Hematopoietic multipotent progenitor cell treated with erythropoietin and hydrocortisone succinate and interleukin-3 and kit ligand, for 15 days (in vitro differentiated cells): ENCODE data around the gene MTR.

Experiments used
- DNase-seq: peaks from one replicate; pipeline ENCODE4 v3.0.0-alpha.2; 2015; ENCODE audit warnings: low spot score

MTR gene

GRCh38 chr1:236864996-236865817 is 70.1 kb downstream of the MTR start:
- DNase-seq, result no peak

DNA sequence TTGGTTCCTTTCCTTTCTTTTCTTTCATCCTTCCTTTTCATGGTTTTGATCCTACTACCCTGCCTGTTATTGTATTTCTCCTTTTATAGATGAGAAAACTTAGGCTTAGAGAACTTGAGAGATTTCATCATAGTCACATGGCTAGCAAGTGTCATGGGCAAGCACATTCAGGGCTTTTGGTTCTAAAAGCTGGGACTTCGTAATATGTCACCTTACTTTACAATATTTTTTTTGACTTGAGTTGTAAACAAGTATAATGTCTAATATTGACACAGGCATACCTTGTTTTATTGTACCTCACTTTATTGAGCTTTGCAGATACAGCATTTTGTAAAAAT is 70.7 kb downstream of the MTR start:
- no peak for DNase-seq

DNA sequence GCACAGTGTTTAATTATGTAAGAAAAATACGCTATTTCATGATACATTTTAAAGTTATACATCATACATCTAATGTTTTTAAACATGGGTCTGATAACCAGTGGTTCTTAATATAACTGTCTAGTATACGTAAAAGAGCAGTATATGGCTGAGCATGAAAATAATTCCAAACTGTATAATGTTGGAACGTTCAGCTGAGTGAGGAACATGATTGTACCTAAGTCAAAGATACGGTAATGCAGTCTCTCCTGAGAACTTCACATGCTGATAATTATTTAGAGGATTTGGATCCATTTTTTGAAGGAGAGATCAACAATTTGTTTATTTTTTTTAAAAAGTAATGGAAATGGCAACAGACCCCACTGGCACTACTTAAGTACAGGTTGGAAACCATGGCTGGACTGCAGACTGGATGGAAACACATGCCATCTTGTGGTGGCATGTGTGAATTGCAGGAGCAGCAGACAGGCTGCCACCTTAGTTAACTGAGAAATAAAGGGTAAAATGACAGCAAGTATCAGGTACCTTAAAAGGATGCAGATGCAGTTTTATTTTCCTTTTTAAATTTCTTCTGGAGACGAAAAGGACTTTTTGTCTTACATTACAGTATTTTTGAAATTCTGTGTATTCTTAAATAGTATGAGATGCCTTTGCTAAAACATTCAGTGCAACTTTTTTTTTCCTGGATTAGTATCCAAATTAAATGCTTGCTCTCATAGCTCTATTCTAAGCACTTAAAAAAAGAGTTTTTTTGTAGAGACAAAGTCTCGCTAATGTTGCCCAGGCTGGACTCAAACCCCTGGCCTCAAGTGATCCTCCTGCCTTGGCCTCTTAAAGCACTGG is 73.8 kb downstream of the MTR start:
- peak; percentile 74 for DNase-seq

DNA sequence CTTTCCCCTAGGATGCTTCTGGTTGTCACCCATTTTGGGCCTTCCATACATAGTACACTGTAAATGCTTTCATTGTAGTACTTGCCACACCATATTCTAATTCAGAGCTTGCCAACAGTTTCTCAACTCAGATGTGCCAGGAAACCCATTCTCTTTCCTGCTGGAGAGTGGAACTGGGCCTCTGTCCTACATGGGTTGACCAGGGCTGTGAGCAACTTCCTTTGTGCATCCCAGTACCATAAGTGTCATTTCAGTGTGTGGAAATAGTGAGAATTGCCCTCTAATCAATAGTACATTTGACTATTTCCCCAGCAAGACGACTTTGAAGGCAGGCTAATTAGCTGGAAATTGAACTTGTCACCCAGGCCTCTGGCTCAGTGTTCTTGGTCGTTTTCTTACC is 74.8 kb downstream of the MTR start:
- no peak for DNase-seq

- DNase-seq, result no peak
Observed at GRCh38 chr1:236870721-236871120, 75.6 kb downstream of the MTR start.

DNA sequence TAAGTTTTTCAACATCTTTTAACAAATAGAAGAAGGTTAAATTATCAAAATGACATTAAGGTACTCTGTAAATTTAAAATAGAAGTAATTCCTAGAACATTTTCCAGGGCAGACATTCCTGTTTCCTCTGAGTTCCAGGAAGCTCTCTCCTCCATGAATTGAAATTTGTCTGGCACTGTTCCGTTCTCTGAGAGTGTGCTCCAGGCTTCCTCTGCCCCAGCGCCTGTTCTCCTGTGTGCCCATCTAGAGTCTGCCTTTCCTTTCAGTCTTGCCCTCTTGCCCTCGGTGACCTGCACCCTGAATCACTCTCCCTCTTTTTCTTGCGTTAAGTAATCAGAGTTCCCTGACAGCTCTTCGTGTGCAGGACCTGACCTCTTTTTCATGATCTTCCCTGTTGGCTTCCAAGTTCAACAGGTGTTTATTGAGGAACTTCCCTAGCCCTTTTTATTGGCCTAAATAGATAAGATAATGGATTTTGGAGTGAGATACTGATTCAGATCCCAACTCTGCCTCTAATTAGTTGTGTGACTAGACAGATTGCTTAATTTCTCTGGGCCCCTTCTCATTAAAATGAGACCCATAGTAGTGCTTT is 77.1 kb downstream of the MTR start:
- no peak for DNase-seq

DNA sequence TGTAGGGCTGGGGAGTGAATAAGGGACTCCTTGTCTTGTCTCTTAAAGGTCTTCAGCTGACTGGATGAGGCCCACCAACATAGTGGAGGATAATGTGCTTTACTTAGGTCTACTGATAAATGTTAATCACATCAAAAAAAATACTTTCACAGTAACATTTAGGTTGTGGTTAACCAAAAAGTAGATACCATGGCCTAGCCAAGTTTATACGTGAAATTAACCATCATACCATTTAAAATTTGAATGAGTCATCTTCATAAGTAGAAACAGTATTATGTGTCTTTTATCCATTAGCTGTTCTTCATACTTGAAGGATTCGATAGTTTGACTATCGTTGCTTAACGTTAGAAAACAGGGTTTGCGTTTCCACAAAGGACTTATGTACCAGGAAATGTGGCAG is 80.9 kb downstream of the MTR start:
- no peak for DNase-seq

DNA sequence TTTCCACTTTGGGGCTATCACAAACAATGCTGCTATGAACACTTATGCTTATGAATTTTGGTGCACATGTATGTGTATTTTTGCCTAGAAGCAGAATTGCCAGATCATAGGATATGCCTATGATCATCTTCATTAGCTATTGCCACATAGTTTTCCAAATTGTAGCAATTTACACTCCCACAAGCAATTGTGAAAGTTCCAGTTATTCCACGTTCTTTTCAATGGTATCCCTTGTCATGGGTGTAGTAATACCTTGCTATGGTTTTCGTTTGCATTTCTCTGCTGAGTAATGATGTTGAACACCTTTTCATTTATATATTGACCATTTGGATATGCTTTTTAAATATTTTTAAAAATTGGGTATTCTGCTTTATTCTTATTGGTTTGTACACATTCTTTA is 82.6 kb downstream of the MTR start:
- DNase-seq, result no peak

DNA sequence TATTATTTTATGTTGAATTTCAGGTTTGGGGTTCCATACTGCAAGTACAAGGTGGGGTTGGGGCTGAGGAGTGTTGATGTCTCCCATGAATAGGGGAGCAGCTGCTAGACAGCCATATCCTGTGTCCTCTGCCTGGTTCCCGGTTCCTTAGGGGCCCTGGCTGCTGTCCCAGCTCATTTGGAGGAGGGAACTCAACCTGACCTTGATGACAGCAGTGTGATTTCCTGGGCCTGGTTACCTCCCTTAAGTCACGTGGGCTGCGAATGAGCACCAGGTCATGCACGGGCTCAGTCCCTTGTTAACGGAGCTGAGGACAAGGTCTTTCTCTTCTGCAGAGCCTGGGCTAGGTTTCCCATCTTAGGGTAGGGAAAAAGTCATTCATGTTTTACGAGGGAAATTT is 85.1 kb downstream of the MTR start:
- no peak for DNase-seq

- DNase-seq, result no peak
Observed at GRCh38 chr1:236882678-236883077, 87.6 kb downstream of the MTR start.

GRCh38 chr1:236886199-236886598 is 91.1 kb downstream of the MTR start:
- no peak for DNase-seq

- no peak for DNase-seq
Observed at GRCh38 chr1:236887081-236887480, 92.0 kb downstream of the MTR start.

DNA sequence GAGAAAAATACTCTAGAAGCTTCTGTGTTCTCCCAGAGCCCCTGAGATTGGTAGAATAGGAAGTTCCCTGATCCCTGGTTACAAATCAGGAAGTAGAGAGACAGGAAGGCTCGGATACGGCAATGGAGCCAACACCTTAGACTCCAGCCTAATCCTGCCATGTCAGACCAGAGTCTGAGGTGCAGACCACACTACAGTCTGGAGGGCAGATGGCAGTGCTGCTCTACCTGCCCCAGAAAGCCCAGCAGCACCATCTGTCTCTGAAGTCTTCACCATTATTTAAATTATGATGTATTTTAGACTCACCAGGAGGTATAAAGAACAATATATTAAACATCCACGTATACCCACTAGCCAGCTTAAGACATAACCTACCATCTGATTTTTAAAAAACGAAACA is 93.0 kb downstream of the MTR start:
- no peak for DNase-seq

DNA sequence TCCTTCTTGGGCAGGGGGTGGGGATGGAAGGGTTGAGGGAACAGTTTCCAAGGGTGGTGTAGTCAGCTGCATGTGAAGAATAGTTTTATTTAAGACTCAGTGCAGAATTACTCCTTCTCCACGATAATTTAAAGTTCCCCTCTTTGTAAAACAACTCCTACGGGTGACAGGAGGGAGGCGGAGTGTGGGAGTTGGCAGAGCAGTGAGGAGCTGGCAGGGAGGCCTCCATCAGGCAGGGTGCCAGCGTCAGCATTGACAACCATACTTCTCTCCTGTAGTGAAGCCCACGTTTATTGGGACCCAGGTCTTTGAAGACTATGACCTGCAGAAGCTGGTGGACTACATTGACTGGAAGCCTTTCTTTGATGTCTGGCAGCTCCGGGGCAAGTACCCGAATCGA is 93.8 kb downstream of the MTR start:
- no peak for DNase-seq

- no peak for DNase-seq
Observed at GRCh38 chr1:236890152-236891056, 95.3 kb downstream of the MTR start.

DNA sequence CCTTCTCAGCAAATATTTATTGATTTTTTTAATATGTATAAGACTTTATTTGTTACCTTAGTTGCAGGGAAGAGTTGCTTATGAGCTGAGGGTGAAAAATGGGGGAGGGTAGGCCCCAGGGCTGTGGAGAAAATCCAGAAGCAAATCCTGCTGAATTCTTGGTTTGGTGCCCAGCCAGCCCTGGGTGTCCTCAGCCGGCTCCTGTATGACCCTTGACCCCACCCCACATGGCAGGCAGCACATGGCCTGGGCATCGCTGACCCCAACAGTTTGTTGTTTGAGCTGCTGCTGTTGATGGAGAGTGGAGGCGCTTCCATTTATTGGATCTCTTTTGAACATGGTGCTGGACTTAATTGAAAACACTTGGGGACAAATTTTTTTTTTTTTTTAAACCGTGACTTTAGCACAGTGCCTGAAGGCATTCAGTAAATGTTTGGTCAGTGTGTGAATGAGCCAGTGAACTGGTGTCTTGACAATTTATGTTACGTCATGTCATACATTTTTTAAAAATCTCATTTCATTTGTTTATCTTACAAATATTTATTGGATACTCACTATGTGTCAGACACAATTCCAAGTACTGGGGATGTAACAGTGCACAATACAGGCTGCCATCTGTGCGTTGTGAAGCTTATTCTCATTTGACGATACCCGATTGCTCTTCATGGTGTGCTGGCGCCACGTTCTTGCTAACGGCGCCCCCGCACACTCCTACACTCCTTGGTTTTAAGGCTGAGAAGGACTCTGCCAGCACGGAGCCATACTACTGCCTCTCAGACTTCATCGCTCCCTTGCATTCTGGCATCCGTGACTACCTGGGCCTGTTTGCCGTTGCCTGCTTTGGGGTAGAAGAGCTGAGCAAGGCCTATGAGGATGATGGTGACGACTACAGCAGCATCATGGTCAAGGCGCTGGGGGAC is 98.8 kb downstream of the MTR start:
- DNase-seq, result no peak

- no peak for DNase-seq
Observed at GRCh38 chr1:236895665-236896387, 100.7 kb downstream of the MTR start.

DNA sequence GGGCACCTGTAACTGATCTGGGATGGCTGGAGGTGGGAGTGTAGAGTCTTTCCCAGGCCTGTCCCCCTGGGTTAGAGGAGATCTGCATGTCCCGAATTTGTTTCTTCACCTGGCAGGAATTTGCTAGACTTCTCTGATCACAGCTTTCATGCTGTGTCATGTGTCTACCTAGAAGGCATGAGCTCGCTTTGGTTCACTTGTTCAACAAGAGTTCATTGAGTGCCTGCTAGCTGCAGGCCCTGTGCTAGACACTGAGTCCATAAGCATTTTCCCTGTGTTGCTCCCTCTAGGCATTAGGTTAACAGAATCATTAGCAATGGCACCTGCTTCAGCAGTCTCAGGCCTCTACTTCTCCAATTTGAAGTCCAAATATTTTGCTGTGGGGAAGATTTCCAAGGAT is 101.6 kb downstream of the MTR start:
- no peak for DNase-seq

DNA sequence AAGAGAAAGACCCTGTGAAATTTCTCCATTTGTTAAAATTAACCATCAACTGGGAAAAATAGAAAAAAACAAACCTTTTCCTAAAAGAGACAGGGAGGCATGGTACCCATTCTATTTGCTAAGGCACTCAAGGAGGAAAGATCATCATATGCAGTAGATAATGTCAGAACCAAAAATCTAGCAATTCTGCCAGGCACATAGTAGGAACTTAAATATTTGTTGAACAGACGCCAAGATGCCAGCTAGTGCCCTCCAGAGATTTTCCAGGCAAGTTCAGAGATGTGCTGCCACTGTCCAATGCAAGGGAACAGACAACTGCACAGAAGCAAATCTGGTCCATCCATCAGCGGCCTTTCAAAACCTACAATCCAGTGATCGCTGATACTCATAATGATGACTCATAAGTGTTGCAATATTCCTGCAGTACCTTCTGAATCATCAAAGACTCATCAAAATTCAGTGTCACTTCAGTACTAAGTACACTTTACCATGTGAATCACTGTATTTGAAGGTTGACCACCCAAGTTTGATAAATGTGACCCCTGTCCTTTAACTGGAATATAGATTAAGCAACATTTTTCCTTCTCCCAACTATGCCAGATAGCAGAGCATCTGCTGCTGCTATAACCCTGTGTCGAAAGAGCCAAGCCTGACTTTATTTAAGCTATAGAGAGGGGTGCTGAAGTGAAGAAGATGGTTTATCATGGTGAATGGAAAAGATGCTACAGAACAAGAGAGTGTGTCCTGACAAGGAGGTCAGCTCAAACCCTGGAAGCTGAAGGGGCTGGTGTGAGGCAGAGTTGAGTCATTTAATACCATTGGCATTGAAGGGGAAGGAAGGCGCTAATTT is 110.0 kb downstream of the MTR start:
- DNase-seq, result no peak
